ENCODE measurements around the gene EPHA8. TPM values are rescaled to one million over a fixed set of nuclear protein-coding genes. Genes with fewer than 3 reads are reported as not detected.

Gene EPHA8
- total RNA-seq, 1 experiment from 2014 or later = 0.07 TPM

DNA sequence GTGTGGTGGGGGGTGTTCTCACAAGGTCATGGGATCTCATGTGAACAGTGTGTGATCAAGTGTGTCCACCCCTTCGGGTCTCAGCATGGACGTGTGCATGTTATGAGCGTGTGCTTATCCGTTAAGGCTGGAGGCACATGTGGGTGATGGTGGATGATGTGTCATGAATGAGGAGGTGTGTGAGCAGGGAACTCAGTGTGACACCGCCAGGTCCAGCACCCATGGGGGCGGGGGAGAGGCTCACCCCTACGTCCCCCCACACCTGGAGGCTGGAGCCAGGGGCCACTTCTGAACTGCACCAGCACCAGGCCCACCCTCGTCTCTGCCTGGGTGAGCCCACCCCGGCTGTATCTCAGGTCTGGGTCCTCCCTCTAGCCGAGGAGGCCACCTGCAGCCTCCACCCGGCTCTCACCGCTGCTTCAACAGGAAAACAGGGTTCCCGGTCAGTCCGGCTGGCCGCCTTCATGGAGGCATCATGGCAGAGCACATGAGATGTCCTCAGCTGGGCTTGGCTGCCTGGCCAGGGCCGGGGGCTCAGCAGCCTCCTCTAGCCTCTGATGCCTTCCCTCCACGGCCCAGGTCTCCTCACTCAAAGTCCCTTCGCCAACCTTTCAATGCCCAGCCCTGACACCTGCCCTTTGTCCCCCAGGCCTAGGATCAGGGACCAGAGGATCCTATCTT is 38.9 kb downstream of the EPHA8 start:
- Histone ChIP-seq H3K9ac (ENCODE audit: low read length) (no peak overlapping the region), H3K36me3 (ENCODE audit: low read depth, low read length) (no peaks in the 10 kb centered on the region), H3K4me2 (ENCODE audit: low read length) (no peak overlapping the region), H2AFZ (ENCODE audit: low read length) (no peak overlapping the region), H3K4me1 (ENCODE audit: insufficient read depth, low read length) (no peaks in the 10 kb centered on the region), H3K27ac (ENCODE audit: low read length) (no peak overlapping the region), H3F3A (ENCODE audit: low read length, unreplicated experiment) (no peaks in the 10 kb centered on the region), H3K9me3 (ENCODE audit: low read length) (no peaks in the 10 kb centered on the region), H3K4me3 (ENCODE audit: low read length) (no peak overlapping the region), H3K79me2 (ENCODE audit: low read length) (no peaks in the 10 kb centered on the region), H3K27me3 (ENCODE audit: low read length) (peaks cover 38% of the 10 kb centered on the region), H4K20me1 (ENCODE audit: low read length) (no peaks in the 10 kb centered on the region), H3K9me2 (replicated peaks; ENCODE audit: low read length) (no peaks in the 10 kb centered on the region)
- ChIA-PET CTCF (no interaction called here), POLR2A (ENCODE audit: unreplicated experiment) (no interaction called here)
- intact Hi-C loops (cut with micrococcal nuclease) = no loop called here
- ATAC-seq (no peak), DNase-seq (no peak)
- no TSS peak for BruUV-seq (replicated peaks)
- TF ChIP-seq EZH2phosphoT487 (IDR thresholded peaks at IDR 0.05; ENCODE audit: borderline replicate concordance, low read length) (no peak), EZH2 (IDR thresholded peaks at IDR 0.05; ENCODE audit: low read length, unreplicated experiment) (no peak)
- TF ChIP-seq, protein P1, sequence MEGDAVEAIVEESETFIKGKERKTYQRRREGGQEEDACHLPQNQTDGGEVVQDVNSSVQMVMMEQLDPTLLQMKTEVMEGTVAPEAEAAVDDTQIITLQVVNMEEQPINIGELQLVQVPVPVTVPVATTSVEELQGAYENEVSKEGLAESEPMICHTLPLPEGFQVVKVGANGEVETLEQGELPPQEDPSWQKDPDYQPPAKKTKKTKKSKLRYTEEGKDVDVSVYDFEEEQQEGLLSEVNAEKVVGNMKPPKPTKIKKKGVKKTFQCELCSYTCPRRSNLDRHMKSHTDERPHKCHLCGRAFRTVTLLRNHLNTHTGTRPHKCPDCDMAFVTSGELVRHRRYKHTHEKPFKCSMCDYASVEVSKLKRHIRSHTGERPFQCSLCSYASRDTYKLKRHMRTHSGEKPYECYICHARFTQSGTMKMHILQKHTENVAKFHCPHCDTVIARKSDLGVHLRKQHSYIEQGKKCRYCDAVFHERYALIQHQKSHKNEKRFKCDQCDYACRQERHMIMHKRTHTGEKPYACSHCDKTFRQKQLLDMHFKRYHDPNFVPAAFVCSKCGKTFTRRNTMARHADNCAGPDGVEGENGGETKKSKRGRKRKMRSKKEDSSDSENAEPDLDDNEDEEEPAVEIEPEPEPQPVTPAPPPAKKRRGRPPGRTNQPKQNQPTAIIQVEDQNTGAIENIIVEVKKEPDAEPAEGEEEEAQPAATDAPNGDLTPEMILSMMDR (conservative IDR thresholded peaks at IDR 0.05; ENCODE audit: low read depth, low read length) = no peak

DNA sequence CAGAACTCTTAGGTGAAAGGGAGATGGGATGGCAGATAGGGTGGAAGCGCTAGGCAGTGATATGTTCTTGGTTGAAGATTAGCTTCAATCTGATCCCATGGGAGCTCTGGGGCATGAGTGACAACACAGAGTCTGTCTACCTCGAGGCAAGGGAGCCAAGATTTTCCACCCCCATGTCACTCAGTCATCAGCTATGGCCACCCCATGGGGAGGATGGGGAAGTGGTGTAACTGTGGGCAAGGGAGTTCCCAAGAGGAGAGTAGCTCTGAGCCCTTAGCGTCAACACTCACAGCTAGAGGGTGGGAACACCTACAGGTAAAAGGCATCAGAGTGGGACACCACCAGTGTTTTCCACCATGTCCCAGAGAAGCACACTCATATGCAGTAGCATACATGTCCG is 42.9 kb downstream of the EPHA8 start:
- H3K79me2 ChIP-seq (ENCODE audit: low read length) = no peaks in the 10 kb centered on the region
- ATAC-seq = no peak
- H2AFZ ChIP-seq (ENCODE audit: low read length) = no peak overlapping the region
- ChIA-PET CTCF (no interaction called here), POLR2A (ENCODE audit: unreplicated experiment) (no interaction called here)
- H3K27ac ChIP-seq (ENCODE audit: low read length) = no peak overlapping the region
- H3K9me3 ChIP-seq (ENCODE audit: low read length) = no peaks in the 10 kb centered on the region
- H3K4me1 ChIP-seq (ENCODE audit: insufficient read depth, low read length) = no peaks in the 10 kb centered on the region
- no peak overlapping the region for H3K4me2 ChIP-seq (ENCODE audit: low read length)
- H3K9me2 ChIP-seq (replicated peaks; ENCODE audit: low read length) = no peaks in the 10 kb centered on the region
- H3F3A ChIP-seq (ENCODE audit: low read length, unreplicated experiment) = no peaks in the 10 kb centered on the region
- TF ChIP-seq EZH2 (IDR thresholded peaks at IDR 0.05; ENCODE audit: low read length, unreplicated experiment) = no peak
- no peak for TF ChIP-seq EZH2phosphoT487 (IDR thresholded peaks at IDR 0.05; ENCODE audit: borderline replicate concordance, low read length)
- TF ChIP-seq, protein P1 (conservative IDR thresholded peaks at IDR 0.05; ENCODE audit: low read depth, low read length) = no peak
- no peak overlapping the region for H3K4me3 ChIP-seq (ENCODE audit: low read length)
- BruUV-seq (replicated peaks) = no TSS peak
- no peaks in the 10 kb centered on the region for H3K36me3 ChIP-seq (ENCODE audit: low read depth, low read length)
- intact Hi-C loops (cut with micrococcal nuclease) = no loop called here
- H3K9ac ChIP-seq (ENCODE audit: low read length) = no peak overlapping the region
- no peaks in the 10 kb centered on the region for H4K20me1 ChIP-seq (ENCODE audit: low read length)
- DNase-seq = no peak
- peaks cover 50% of the 10 kb centered on the region for H3K27me3 ChIP-seq (ENCODE audit: low read length)

- POLR2A ChIA-PET (ENCODE audit: unreplicated experiment) = no interaction called here
- no TSS peak for BruUV-seq (replicated peaks)
- intact Hi-C loops (cut with micrococcal nuclease) = no loop called here
Observed at GRCh38 chr1:22607154-22607553, 43.9 kb downstream of the EPHA8 start.

More at GRCh38 chr1:22607154-22607553, 43.9 kb downstream of the EPHA8 start:
- Histone ChIP-seq H3K27me3 (ENCODE audit: low read length) (peaks cover 50% of the 10 kb centered on the region), H3F3A (ENCODE audit: low read length, unreplicated experiment) (no peaks in the 10 kb centered on the region), H3K9me3 (ENCODE audit: low read length) (no peaks in the 10 kb centered on the region), H3K9ac (ENCODE audit: low read length) (no peak overlapping the region), H2AFZ (ENCODE audit: low read length) (no peak overlapping the region), H3K4me2 (ENCODE audit: low read length) (no peak overlapping the region), H4K20me1 (ENCODE audit: low read length) (no peaks in the 10 kb centered on the region), H3K36me3 (ENCODE audit: low read depth, low read length) (no peaks in the 10 kb centered on the region), H3K79me2 (ENCODE audit: low read length) (no peaks in the 10 kb centered on the region), H3K4me3 (ENCODE audit: low read length) (no peak overlapping the region), H3K9me2 (replicated peaks; ENCODE audit: low read length) (no peaks in the 10 kb centered on the region), H3K4me1 (ENCODE audit: insufficient read depth, low read length) (no peaks in the 10 kb centered on the region), H3K27ac (ENCODE audit: low read length) (no peak overlapping the region)
- ATAC-seq (no peak), DNase-seq (no peak)
- CTCF ChIA-PET = no interaction called here
- TF ChIP-seq EZH2 (IDR thresholded peaks at IDR 0.05; ENCODE audit: low read length, unreplicated experiment) = no peak
- TF ChIP-seq, protein P1 (conservative IDR thresholded peaks at IDR 0.05; ENCODE audit: low read depth, low read length) = no peak

Measured in PC-3 (cell line).